ENCODE measurements around the gene PNLIPRP3. TPM values are rescaled to one million over a fixed set of nuclear protein-coding genes. Genes with fewer than 3 reads are reported as not detected.

The PNLIPRP3 gene
- total and polyA plus RNA-seq, 2 donors (not counting 1 experiment from before 2014, with no cell fraction given) = not detected

- no peaks in the 10 kb centered on the region for H4K20me1 ChIP-seq (ENCODE audit: control insufficient read depth, insufficient read depth, low read length, poor library complexity, severe bottlenecking)
- no peak overlapping the region for H3K27ac Mint-ChIP-seq
- no peak overlapping the region for H2AFZ ChIP-seq (ENCODE audit: insufficient read depth, low read depth, low read length, poor library complexity, severe bottlenecking)
- no peak overlapping the region for H3K4me3 Mint-ChIP-seq
- peaks cover 5% of the 10 kb centered on the region for H3K27me3 Mint-ChIP-seq
- no peaks in the 10 kb centered on the region for H3K9me3 Mint-ChIP-seq (ENCODE audit: insufficient read depth)
- H3K4me2 ChIP-seq (replicated peaks; ENCODE audit: low read depth, low read length, poor library complexity, severe bottlenecking) = no peak overlapping the region
- CTCF ChIA-PET = interaction anchor here (0.7 to 1.4 kb wide), 2 partner anchors 13 to 32 kb away, joined by 3 read pairs; no protein-coding TSS in a partner anchor
- no peaks in the 10 kb centered on the region for H3K36me3 ChIP-seq (replicated peaks in 1 of 2; ENCODE audit: control extremely low read depth in 1 of 2, control insufficient read depth in 1 of 2, extremely low read depth in 1 of 2, insufficient read depth in 2 of 2, low read length in 1 of 2)
- no peaks in the 10 kb centered on the region for H3K9me3 ChIP-seq (ENCODE audit: control extremely low read depth in 1 of 3, control insufficient read depth in 2 of 3, insufficient read depth in 1 of 3, low read length in 2 of 3)
- TF ChIP-seq CTCF (IDR thresholded peaks at IDR 0.05) = no peak
- no peak for TF ChIP-seq EZH2 (IDR thresholded peaks at IDR 0.05; ENCODE audit: borderline replicate concordance, insufficient read depth, low read depth, low read length, poor library complexity, severe bottlenecking)
- H3K4me1 Mint-ChIP-seq = no peaks in the 10 kb centered on the region
- no peak for DNase-seq
- WGBS (ENCODE audit: insufficient coverage) = no CpG with 5 or more reads among the region's 2 CpGs
- no peaks in the 10 kb centered on the region for H3K27me3 ChIP-seq (replicated peaks in 1 of 4; ENCODE audit: control extremely low read depth in 1 of 4, control insufficient read depth in 3 of 4, insufficient read depth in 4 of 4, low read length in 3 of 4)
- no peaks in the 10 kb centered on the region for H3K79me2 ChIP-seq (ENCODE audit: control insufficient read depth, insufficient read depth, low read length)
- ATAC-seq (ENCODE audit: low read depth) = no peak
- no peak overlapping the region for H3K9ac ChIP-seq (ENCODE audit: low read length)
- H3K27ac ChIP-seq (ENCODE audit: low read length in 2 of 2) = no peak overlapping the region
- no peak overlapping the region for H3K4me3 ChIP-seq (ENCODE audit: control extremely low read depth in 1 of 5, extremely low read depth in 1 of 5, insufficient read depth in 1 of 5, low read depth in 2 of 5, low read length in 4 of 5)
- POLR2A ChIA-PET = no interaction called here
- H3K4me1 ChIP-seq (ENCODE audit: control insufficient read depth in 2 of 2, insufficient read depth in 2 of 2, low read length in 2 of 2) = no peaks in the 10 kb centered on the region
- intact Hi-C loops (cut with micrococcal nuclease) = loop anchor here (5.0 kb wide), 1 partner anchor 1028 kb away; no protein-coding TSS in a partner anchor
These were observed 42.3 kb upstream of the PNLIPRP3 start for GRCh38 chr10:116385311-116385710.

GRCh38 chr10:116385994-116386809 is 41.4 kb upstream of the PNLIPRP3 start:
- Histone ChIP-seq H3K9ac (ENCODE audit: low read length) (no peak overlapping the region), H3K36me3 (replicated peaks in 1 of 2; ENCODE audit: control extremely low read depth in 1 of 2, control insufficient read depth in 1 of 2, extremely low read depth in 1 of 2, insufficient read depth in 2 of 2, low read length in 1 of 2) (no peaks in the 10 kb centered on the region), H2AFZ (ENCODE audit: insufficient read depth, low read depth, low read length, poor library complexity, severe bottlenecking) (no peak overlapping the region), H3K9me3 (ENCODE audit: control extremely low read depth in 1 of 3, control insufficient read depth in 2 of 3, insufficient read depth in 1 of 3, low read length in 2 of 3) (no peaks in the 10 kb centered on the region), H4K20me1 (ENCODE audit: control insufficient read depth, insufficient read depth, low read length, poor library complexity, severe bottlenecking) (no peaks in the 10 kb centered on the region), H3K27me3 (replicated peaks in 1 of 4; ENCODE audit: control extremely low read depth in 1 of 4, control insufficient read depth in 3 of 4, insufficient read depth in 4 of 4, low read length in 3 of 4) (no peaks in the 10 kb centered on the region), H3K79me2 (ENCODE audit: control insufficient read depth, insufficient read depth, low read length) (no peaks in the 10 kb centered on the region), H3K27ac (ENCODE audit: low read length in 2 of 2) (no peak overlapping the region), H3K4me3 (ENCODE audit: control extremely low read depth in 1 of 5, extremely low read depth in 1 of 5, insufficient read depth in 1 of 5, low read depth in 2 of 5, low read length in 4 of 5) (no peak overlapping the region), H3K4me1 (ENCODE audit: control insufficient read depth in 2 of 2, insufficient read depth in 2 of 2, low read length in 2 of 2) (no peaks in the 10 kb centered on the region), H3K4me2 (replicated peaks; ENCODE audit: low read depth, low read length, poor library complexity, severe bottlenecking) (no peak overlapping the region)
- ATAC-seq (ENCODE audit: low read depth) (no peak), DNase-seq (peak; percentile 4)
- WGBS (ENCODE audit: insufficient coverage) = no CpG with 5 or more reads among the region's 1 CpG
- H3K27ac Mint-ChIP-seq = no peak overlapping the region
- ChIA-PET CTCF (interaction anchor here (0.7 to 1.4 kb wide), 2 partner anchors 14 to 33 kb away, joined by 3 read pairs; no protein-coding TSS in a partner anchor), POLR2A (no interaction called here)
- H3K4me3 Mint-ChIP-seq = no peak overlapping the region
- H3K4me1 Mint-ChIP-seq = no peaks in the 10 kb centered on the region
- peaks cover 8% of the 10 kb centered on the region for H3K27me3 Mint-ChIP-seq
- no peaks in the 10 kb centered on the region for H3K9me3 Mint-ChIP-seq (ENCODE audit: insufficient read depth)
- intact Hi-C loops (cut with micrococcal nuclease) = loop anchor here (5.0 kb wide), 1 partner anchor 1029 kb away; no protein-coding TSS in a partner anchor
- TF ChIP-seq EZH2 (IDR thresholded peaks at IDR 0.05; ENCODE audit: borderline replicate concordance, insufficient read depth, low read depth, low read length, poor library complexity, severe bottlenecking) (no peak), CTCF (IDR thresholded peaks at IDR 0.05) (peak; percentile 54)
